SHP77 treated with DMSO at 0.1 percent for 48 hours (cell line): ENCODE results near the gene ZNF286A.
"Not testable (repeated sequence)": the region's sequence is repeated elsewhere in the genome, so short reads cannot be mapped to it uniquely, and the experiment has no call there.

Experiments used
- DNase-seq: peaks from one replicate; lab custom pipeline; 2025; lab: John Stamatoyannopoulos, UW

ZNF286A gene

GRCh38 chr17:15699413-15699924 is at the start of gene ZNF286A:
ZNF286A (plus strand) TSS chr17:15699752; CDS start chr17:15700330, 578 bp downstream.
- DNase-seq = peak; percentile 98

GRCh38 chr17:15649861-15650421 is 49.6 kb upstream of the ZNF286A start:
- DNase-seq = peak; percentile 57

GRCh38 chr17:15650741-15651582 is 48.6 kb upstream of the ZNF286A start:
- peak; percentile 85 for DNase-seq

GRCh38 chr17:15651583-15652110 is 47.9 kb upstream of the ZNF286A start:
- DNase-seq = peak; percentile 100

- no peak for DNase-seq
These were observed 46.6 kb upstream of the ZNF286A start for GRCh38 chr17:15652960-15653359.

- DNase-seq = not testable (repeated sequence)
These were observed 45.2 kb upstream of the ZNF286A start for GRCh38 chr17:15654401-15654800.

GRCh38 chr17:15654886-15655561 is 44.5 kb upstream of the ZNF286A start:
- no peak for DNase-seq

- no peak for DNase-seq
These were observed 41.7 kb upstream of the ZNF286A start for GRCh38 chr17:15657868-15658267.

- no peak for DNase-seq
These were observed 41.3 kb upstream of the ZNF286A start for GRCh38 chr17:15658296-15658695.

- no peak for DNase-seq
These were observed 40.3 kb upstream of the ZNF286A start for GRCh38 chr17:15659236-15659635.

- no peak for DNase-seq
These were observed 39.9 kb upstream of the ZNF286A start for GRCh38 chr17:15659663-15660062.

- no peak for DNase-seq
These were observed 39.5 kb upstream of the ZNF286A start for GRCh38 chr17:15660077-15660476.

GRCh38 chr17:15662681-15663080 is 36.9 kb upstream of the ZNF286A start:
- DNase-seq = no peak

GRCh38 chr17:15663176-15663575 is 36.4 kb upstream of the ZNF286A start:
- no peak for DNase-seq

- no peak for DNase-seq
These were observed 35.9 kb upstream of the ZNF286A start for GRCh38 chr17:15663691-15664090.

- DNase-seq = not testable (repeated sequence)
These were observed 30.0 kb upstream of the ZNF286A start for GRCh38 chr17:15669526-15669925.

- DNase-seq = not testable (repeated sequence)
These were observed 24.9 kb upstream of the ZNF286A start for GRCh38 chr17:15674640-15675039.

GRCh38 chr17:15675991-15676390 is 23.6 kb upstream of the ZNF286A start:
- not testable (repeated sequence) for DNase-seq

- DNase-seq = not testable (repeated sequence)
These were observed 16.4 kb upstream of the ZNF286A start for GRCh38 chr17:15683135-15683534.

GRCh38 chr17:15683824-15684478 is 15.6 kb upstream of the ZNF286A start, which contains the start of gene TRIM16:
TRIM16 (minus strand) TSS chr17:15684311; CDS start chr17:15651609, 32,702 bp downstream.
- peak; percentile 35 for DNase-seq

GRCh38 chr17:15687494-15687893 is 12.1 kb upstream of the ZNF286A start:
- DNase-seq = not testable (repeated sequence)

GRCh38 chr17:15698967-15699366 is 585 bp upstream of the ZNF286A start:
- not testable (repeated sequence) for DNase-seq
